GM23338 (cell line): ENCODE data around the gene CIDEA. TPM values are rescaled to one million over a fixed set of nuclear protein-coding genes. Genes with fewer than 3 reads are reported as not detected.

Experiments used
- ATAC-seq: fragments of 200-7000 bp; cut with Tn5 transposase; 3 replicates; pipeline ENCODE4 v1.9.1; 2020
- DNase-seq: peaks from one replicate; pipeline ENCODE4 v3.0.0-alpha.2; 2015; ENCODE audit warnings: low spot score
- H2AFZ ChIP-seq: fragments of 200-600 bp; sonication (generic); 2 replicates; pipeline ENCODE4 v1.8.0; 2016; ENCODE audit warnings: antibody characterized with exemption, mild to moderate bottlenecking, moderate library complexity
- H3F3A ChIP-seq: fragments of 200-600 bp; sonication (generic); replicated peaks from 2 replicates; pipeline ENCODE4 v1.8.0; 2017; ENCODE audit warnings: antibody characterized with exemption, mixed run types, low read depth
- H3K27ac ChIP-seq: fragments of 200-600 bp; sonication (generic); 2 replicates; pipeline ENCODE4 v1.6.1; 2016; ENCODE audit warnings: low read depth
- H3K27me3 ChIP-seq: fragments of 200-600 bp; sonication (generic); 2 replicates; pipeline ENCODE4 v1.8.0; 2016; ENCODE audit warnings: mild to moderate bottlenecking, mixed run types, moderate library complexity; ENCODE audit not compliant: insufficient read depth
- H3K36me3 ChIP-seq: fragments of 200-600 bp; sonication (generic); 2 replicates; pipeline ENCODE4 v1.8.0; 2016; ENCODE audit warnings: mild to moderate bottlenecking; ENCODE audit not compliant: insufficient read depth
- H3K4me1 ChIP-seq: fragments of 200-600 bp; sonication (generic); 2 replicates; pipeline ENCODE4 v1.8.0; 2016; ENCODE audit warnings: mild to moderate bottlenecking, moderate library complexity; ENCODE audit not compliant: insufficient read depth
- H3K4me2 ChIP-seq: fragments of 200-600 bp; sonication (generic); 2 replicates; pipeline ENCODE4 v1.7.1; 2017; ENCODE audit warnings: mixed run types
- H3K4me3 ChIP-seq: fragments of 200-600 bp; sonication (generic); 2 replicates; pipeline ENCODE4 v1.6.1; 2016; ENCODE audit warnings: mixed run types
- H3K79me2 ChIP-seq: fragments of 200-600 bp; sonication (generic); replicated peaks from 2 replicates; pipeline ENCODE4 v1.8.0; 2017; ENCODE audit warnings: mild to moderate bottlenecking; ENCODE audit not compliant: insufficient read depth
- H3K9me2 ChIP-seq: fragments of 200-600 bp; sonication (generic); 2 replicates; pipeline ENCODE4 v1.8.0; 2017; ENCODE audit not compliant: insufficient read depth
- H4K20me1 ChIP-seq: fragments of 200-600 bp; sonication (generic); replicated peaks from 2 replicates; pipeline ENCODE4 v1.8.0; 2017; ENCODE audit warnings: mild to moderate bottlenecking; ENCODE audit not compliant: insufficient read depth
- H3K27ac Mint-ChIP-seq: 2 replicates; pipeline ENCODE4 v1.8.0; 2020; ENCODE audit warnings: inconsistent platforms, mild to moderate bottlenecking, moderate library complexity, mixed read lengths
- H3K27me3 Mint-ChIP-seq: 3 replicates; pipeline ENCODE4 v1.8.0; 2022; ENCODE audit warnings: low read depth, mild to moderate bottlenecking, moderate library complexity, mixed read lengths, inconsistent platforms; ENCODE audit not compliant: insufficient read depth, poor library complexity
- H3K36me3 Mint-ChIP-seq: 3 replicates; pipeline ENCODE4 v1.8.0; 2021; ENCODE audit warnings: low read depth, mild to moderate bottlenecking, inconsistent platforms, moderate library complexity, mixed read lengths
- H3K4me1 Mint-ChIP-seq: 3 replicates; pipeline ENCODE4 v1.8.0; 2020; ENCODE audit warnings: mild to moderate bottlenecking, inconsistent platforms, mixed read lengths
- H3K4me3 Mint-ChIP-seq: 3 replicates; pipeline ENCODE4 v1.8.0; 2021; ENCODE audit warnings: moderate library complexity, mild to moderate bottlenecking, inconsistent platforms, mixed read lengths
- H3K9me3 Mint-ChIP-seq: 3 replicates; pipeline ENCODE4 v1.8.0; 2020; ENCODE audit warnings: moderate library complexity, mild to moderate bottlenecking, inconsistent platforms, mixed read lengths
- CREB1 ChIP-seq: fragments of 250-450 bp; sonication (Bioruptor Pico); IDR thresholded peaks from 2 replicates; pipeline ENCODE4 v1.5.0; 2020; ENCODE audit warnings: low read depth, mild to moderate bottlenecking, moderate library complexity
- CTCF ChIP-seq, 2 experiments: fragments of 200-600 bp in 1 of 2; sonication (generic) in 1 of 2; conservative IDR thresholded peaks; 2 replicates each; pipeline versions ENCODE4 v1.5.1 to v1.6.1; 2016 to 2017; ENCODE audit warnings: antibody characterized with exemption in 2 of 2, low read depth in 2 of 2, mild to moderate bottlenecking in 2 of 2, moderate library complexity in 1 of 2
- NANOG ChIP-seq: IDR thresholded peaks from 2 replicates; pipeline ENCODE4 v1.6.1; 2016; ENCODE audit warnings: antibody characterized with exemption, borderline replicate concordance
- POLR2AphosphoS5 ChIP-seq: IDR thresholded peaks from 2 replicates; pipeline ENCODE4 v1.6.1; 2016; ENCODE audit warnings: antibody characterized with exemption, low read depth
- ZNF462 ChIP-seq: fragments of 250-450 bp; sonication (Bioruptor Pico); IDR thresholded peaks from 2 replicates; pipeline ENCODE4 v1.5.0; 2020; ENCODE audit warnings: mild to moderate bottlenecking, moderate library complexity
- polyA plus RNA-seq: library from polyadenylated mRNA; unstranded; fragments of >200 nt; fragmentation: Nextera tagmentation; extraction: Ambion mirVana; gene quantifications from 2 replicates; pipeline ENCODE4 v1.2.1, GENCODE V29; 2016
- total RNA-seq: library from RNA; depleted of rRNA; stranded (reverse); fragments of >200 nt; shearing (Covaris generic); gene quantifications from 2 replicates; pipeline ENCODE4 v1.2.3, GENCODE V29; 2014

Gene CIDEA
- total and polyA plus RNA-seq, 2 experiments from 2014 or later = 0.45 TPM; not detected in 1

DNA sequence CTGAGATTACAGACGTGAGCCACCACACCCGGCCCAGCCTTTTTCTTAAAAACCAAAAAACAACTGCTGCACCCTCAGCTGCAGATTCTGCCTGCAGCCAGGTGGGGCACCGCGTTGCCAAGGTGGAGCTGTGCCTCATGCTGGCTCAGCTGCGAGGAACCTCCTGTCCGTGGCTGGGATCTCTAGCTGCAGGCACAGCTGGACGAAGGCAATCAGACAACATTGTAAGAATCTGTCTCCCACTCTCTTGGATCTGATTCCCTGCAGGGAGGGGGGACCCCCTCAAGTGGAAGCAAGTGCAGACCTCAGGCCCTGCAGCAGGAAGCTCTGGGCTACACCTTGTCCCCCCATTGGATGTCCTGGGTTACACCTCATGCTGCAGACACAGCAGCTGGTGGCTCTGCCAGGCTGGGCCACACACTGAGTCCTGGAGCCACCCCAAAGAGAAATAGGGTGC, 24.1 kb downstream of the CIDEA start (continued):
- peak; percentile 49 to 56 for TF ChIP-seq CTCF (conservative IDR thresholded peaks at IDR 0.05; ENCODE audit: low read depth in 2 of 2)

GRCh38 chr18:12278741-12279682, 24.9 kb downstream of the CIDEA start:
- peak overlapping the region; percentile 27; the same call in 1 of the 3 replicates for H3K4me3 Mint-ChIP-seq
- ATAC-seq (peak; percentile 94), DNase-seq (peak; percentile 82)
- no peaks in the 10 kb centered on the region; the same call in none of the 2 replicates for H3F3A ChIP-seq
- no peaks in the 10 kb centered on the region; the same call in 1 of the 2 replicates for H3K27me3 ChIP-seq
- peak overlapping the region; percentile 90 for H2AFZ ChIP-seq
- peak overlapping the region; percentile 63 for H3K27ac ChIP-seq
- no peaks in the 10 kb centered on the region for H3K36me3 ChIP-seq
- no peaks in the 10 kb centered on the region for H3K36me3 Mint-ChIP-seq
- TF ChIP-seq POLR2AphosphoS5 = peak; percentile 37; the same call in 1 of the 2 replicates
- peak; percentile 72 for TF ChIP-seq CREB1 (CRISPR knock-in tag)
- TF ChIP-seq CTCF (conservative IDR thresholded peaks at IDR 0.05; ENCODE audit: low read depth in 2 of 2) = no peak
- peak overlapping the region; percentile 28; the same call in 1 of the 2 replicates for H3K4me3 ChIP-seq
- H3K9me2 ChIP-seq = no peaks in the 10 kb centered on the region
- no peaks in the 10 kb centered on the region for H3K79me2 ChIP-seq
- no peaks in the 10 kb centered on the region for H3K9me3 Mint-ChIP-seq
- peaks cover 25% of the 10 kb centered on the region for H3K4me1 Mint-ChIP-seq
- peak overlapping the region; percentile 91 for H3K27ac Mint-ChIP-seq
- peaks cover 10% of the 10 kb centered on the region; the same call in 1 of the 2 replicates for H3K4me1 ChIP-seq
- peak overlapping the region; percentile 67 for H3K4me2 ChIP-seq
- no peaks in the 10 kb centered on the region for H4K20me1 ChIP-seq
- peaks cover 14% of the 10 kb centered on the region for H3K27me3 Mint-ChIP-seq

DNA sequence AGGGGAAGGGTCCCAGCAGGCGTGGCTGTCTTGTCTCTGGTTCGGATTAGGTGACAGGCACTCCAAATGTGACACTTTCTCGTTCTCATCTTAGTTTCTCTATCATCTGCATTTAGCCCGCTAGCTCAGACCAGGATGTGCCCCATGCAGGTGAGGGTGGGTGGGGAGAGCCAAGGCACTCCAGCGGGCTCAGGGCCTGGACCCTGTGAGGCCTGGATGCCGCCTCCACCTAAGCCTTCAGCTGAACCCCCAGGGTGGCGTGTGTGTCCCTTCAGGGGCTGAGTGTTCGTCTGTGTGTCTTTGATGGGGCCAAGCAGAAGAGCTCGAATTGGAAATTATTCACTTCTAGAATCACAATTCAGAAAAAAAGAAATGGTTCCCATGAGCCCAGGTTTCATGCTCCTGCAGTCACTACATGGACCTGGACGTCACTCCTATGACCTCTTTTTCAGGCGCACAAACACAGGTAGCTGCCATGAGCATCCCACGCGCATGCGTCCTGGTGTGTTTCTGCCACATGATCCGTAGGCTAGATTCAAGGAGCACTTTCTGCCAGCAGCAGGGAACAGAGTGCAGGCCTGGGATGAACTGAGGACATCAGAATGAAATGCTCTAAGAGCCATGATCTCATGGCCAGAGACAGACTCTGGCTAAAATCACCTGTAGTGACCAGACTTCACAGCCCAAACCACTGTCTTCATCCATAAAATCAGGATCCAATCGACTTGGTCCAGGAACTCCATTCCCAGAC, 25.8 kb downstream of the CIDEA start:
- no peaks in the 10 kb centered on the region; the same call in 1 of the 2 replicates for H3K27me3 ChIP-seq
- no peaks in the 10 kb centered on the region for H3K36me3 ChIP-seq
- peaks cover 10% of the 10 kb centered on the region; the same call in 1 of the 2 replicates for H3K4me1 ChIP-seq
- H3K27ac ChIP-seq = no peak overlapping the region; the same call in 1 of the 2 replicates
- H3K36me3 Mint-ChIP-seq = no peaks in the 10 kb centered on the region
- peak overlapping the region; percentile 27; the same call in 1 of the 3 replicates for H3K4me3 Mint-ChIP-seq
- peaks cover 29% of the 10 kb centered on the region for H3K4me1 Mint-ChIP-seq
- peak overlapping the region; percentile 77; the same call in 1 of the 2 replicates for H3K27ac Mint-ChIP-seq
- H3K4me2 ChIP-seq = peak overlapping the region; percentile 59
- peak overlapping the region; percentile 90; the same call in 1 of the 2 replicates for H2AFZ ChIP-seq
- H3K79me2 ChIP-seq = no peaks in the 10 kb centered on the region
- no peaks in the 10 kb centered on the region for H4K20me1 ChIP-seq
- H3K4me3 ChIP-seq = no peak overlapping the region
- DNase-seq (no peak), ATAC-seq (no peak)
- H3K9me2 ChIP-seq = no peaks in the 10 kb centered on the region
- peaks cover 14% of the 10 kb centered on the region for H3K27me3 Mint-ChIP-seq
- no peaks in the 10 kb centered on the region for H3K9me3 Mint-ChIP-seq
- no peaks in the 10 kb centered on the region; the same call in none of the 2 replicates for H3F3A ChIP-seq
- TF ChIP-seq ZNF462 (CRISPR knock-in tag) (no peak), NANOG (no peak)
